Cortex of kidney (tissue), 1 donor: Measurements from ENCODE around the gene SP2.

Experiments
- DNase-seq: peaks from one replicate; lab custom pipeline; 2025; lab: John Stamatoyannopoulos, UW

SP2 gene

GRCh38 chr17:47895856-47896671 lies at the start of gene SP2:
SP2 (plus strand) TSS chr17:47896236; CDS start chr17:47896287, 51 bp downstream.
- DNase-seq = peak; percentile 81

- DNase-seq = no peak
Observed at GRCh38 chr17:47846716-47847340, 49.2 kb upstream of the SP2 start.

GRCh38 chr17:47847341-47848197 lies 48.5 kb upstream of the SP2 start:
- DNase-seq = no peak

GRCh38 chr17:47848198-47848513 lies 47.9 kb upstream of the SP2 start:
- DNase-seq = no peak

- DNase-seq = no peak
Observed at GRCh38 chr17:47850373-47850691, 45.7 kb upstream of the SP2 start.

- no peak for DNase-seq
Observed at GRCh38 chr17:47850692-47851573, 45.1 kb upstream of the SP2 start, which contains the start of gene SP6. SP6 (minus strand) TSS chr17:47851163; CDS start chr17:47848429, 2,734 bp downstream.

- no peak for DNase-seq
Observed at GRCh38 chr17:47851764-47852112, 44.3 kb upstream of the SP2 start.

GRCh38 chr17:47852113-47852949 lies 43.7 kb upstream of the SP2 start:
- no peak for DNase-seq

GRCh38 chr17:47853616-47854015 lies 42.4 kb upstream of the SP2 start:
- no peak for DNase-seq

- no peak for DNase-seq
Observed at GRCh38 chr17:47855737-47856136, 40.3 kb upstream of the SP2 start.

GRCh38 chr17:47856830-47857229 lies 39.2 kb upstream of the SP2 start:
- no peak for DNase-seq

- no peak for DNase-seq
Observed at GRCh38 chr17:47857551-47858455, 38.2 kb upstream of the SP2 start.

- no peak for DNase-seq
Observed at GRCh38 chr17:47860386-47860785, 35.6 kb upstream of the SP2 start.

GRCh38 chr17:47862621-47863440 lies 33.2 kb upstream of the SP2 start:
- no peak for DNase-seq

GRCh38 chr17:47864791-47865216 lies 31.2 kb upstream of the SP2 start:
- DNase-seq = no peak

- no peak for DNase-seq
Observed at GRCh38 chr17:47866941-47867340, 29.1 kb upstream of the SP2 start.

- DNase-seq = no peak
Observed at GRCh38 chr17:47867813-47868533, 28.1 kb upstream of the SP2 start.

GRCh38 chr17:47869114-47869513 lies 26.9 kb upstream of the SP2 start:
- DNase-seq = no peak
